A673 (cell line): Measurements from ENCODE around the gene SNTG2.

Experiments used
- CTCF ChIP-seq: fragments of 300-800, 200-600 bp; sonication (generic); conservative IDR thresholded peaks from 2 replicates; pipeline ENCODE4 v1.5.1; 2017; ENCODE audit warnings: low read depth, mild to moderate bottlenecking, antibody characterized with exemption, low read length, moderate library complexity, mixed read lengths
- EZH2 ChIP-seq: fragments of 200-600 bp; sonication (generic); IDR thresholded peaks from 2 replicates; pipeline ENCODE4 v1.6.1; 2017; ENCODE audit warnings: borderline replicate concordance, low read depth, mild to moderate bottlenecking, mixed read lengths, antibody characterized with exemption, low read length; ENCODE audit not compliant: poor library complexity, severe bottlenecking

GRCh38 chr2:1022178-1022577 lies 71.5 kb downstream of the SNTG2 start:
- no peak for TF ChIP-seq CTCF
- TF ChIP-seq EZH2: no peak
